NCI-H2196 treated with DMSO at 0.1 percent for 48 hours (cell line): ENCODE results near the gene TEX51.

Source experiments
- DNase-seq: peaks from one replicate; lab custom pipeline; 2025; ENCODE audit not compliant: unreplicated experiment; lab: John Stamatoyannopoulos, UW

Gene TEX51

GRCh38 chr2:126898636-126899035 lies at the start of gene TEX51:
TEX51 (plus strand) TSS chr2:126898890; CDS start chr2:126898919, 29 bp downstream.
- no peak for DNase-seq

GRCh38 chr2:126849054-126849453 lies 49.6 kb upstream of the TEX51 start:
- DNase-seq = no peak

- no peak for DNase-seq
These were observed 49.2 kb upstream of the TEX51 start for GRCh38 chr2:126849486-126849885.

- no peak for DNase-seq
These were observed 48.6 kb upstream of the TEX51 start for GRCh38 chr2:126849991-126850535.

GRCh38 chr2:126850940-126851339 lies 47.8 kb upstream of the TEX51 start:
- DNase-seq = peak; percentile 12

GRCh38 chr2:126851756-126852155 lies 46.9 kb upstream of the TEX51 start:
- DNase-seq = no peak

GRCh38 chr2:126852361-126852760 lies 46.3 kb upstream of the TEX51 start:
- DNase-seq = no peak

- no peak for DNase-seq
These were observed 43.1 kb upstream of the TEX51 start for GRCh38 chr2:126855606-126856005.

GRCh38 chr2:126856403-126856802 lies 42.3 kb upstream of the TEX51 start:
- DNase-seq = no peak

- DNase-seq = no peak
These were observed 41.2 kb upstream of the TEX51 start for GRCh38 chr2:126857502-126857901.

GRCh38 chr2:126858013-126858412 lies 40.7 kb upstream of the TEX51 start:
- no peak for DNase-seq

- DNase-seq = no peak
These were observed 40.3 kb upstream of the TEX51 start for GRCh38 chr2:126858436-126858835.

- DNase-seq = no peak
These were observed 39.7 kb upstream of the TEX51 start for GRCh38 chr2:126858991-126859390.

- no peak for DNase-seq
These were observed 39.1 kb upstream of the TEX51 start for GRCh38 chr2:126859631-126860030.

GRCh38 chr2:126860385-126860784 lies 38.3 kb upstream of the TEX51 start:
- no peak for DNase-seq

GRCh38 chr2:126862730-126863129 lies 36.0 kb upstream of the TEX51 start:
- no peak for DNase-seq

GRCh38 chr2:126863336-126864015 lies 35.2 kb upstream of the TEX51 start:
- DNase-seq = no peak

- DNase-seq = no peak
These were observed 33.8 kb upstream of the TEX51 start for GRCh38 chr2:126864861-126865260.

- no peak for DNase-seq
These were observed 32.2 kb upstream of the TEX51 start for GRCh38 chr2:126866451-126866850.

- no peak for DNase-seq
These were observed 23.7 kb upstream of the TEX51 start for GRCh38 chr2:126874961-126875360.

- DNase-seq = no peak
These were observed 22.1 kb upstream of the TEX51 start for GRCh38 chr2:126876631-126877030.

GRCh38 chr2:126877041-126877440 lies 21.6 kb upstream of the TEX51 start:
- DNase-seq = no peak
